ENCODE data around the gene CCDC141. TPM values are rescaled to one million over a fixed set of nuclear protein-coding genes. Genes with fewer than 3 reads are reported as not detected.

Gene CCDC141
- total RNA-seq, 4 donors from 2014 or later = 1.7 to 7.7 (median 3.9) TPM

DNA sequence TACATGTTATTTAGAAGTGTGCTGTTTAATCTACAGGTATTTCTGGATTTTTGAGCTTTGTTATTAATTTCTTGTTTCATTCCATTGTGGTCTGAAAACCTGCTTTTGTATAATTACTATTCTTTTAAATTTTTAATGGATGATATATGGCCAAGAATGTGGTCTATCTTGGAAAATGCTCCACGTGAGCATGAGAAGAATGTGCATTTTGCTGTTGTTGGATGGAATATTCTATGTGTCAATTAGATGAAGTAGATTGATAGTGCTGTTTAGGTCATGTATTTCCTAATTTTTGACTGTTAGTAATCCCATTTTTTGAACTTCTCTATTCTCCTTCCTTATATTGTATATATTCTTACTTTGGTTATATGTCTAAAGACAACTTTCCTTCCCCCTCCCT, 222.8 kb downstream of the CCDC141 start:
- no peak overlapping the region for H3K4me3 ChIP-seq
- peaks cover 0 to 9% (median 0%) of the 10 kb centered on the region in 4 donors for H3K9me3 ChIP-seq
- 53 to 55% methylated on average over 1 of the region's 1 CpG for WGBS, 2 donors
- peaks cover 0 to 22% (median 0%) of the 10 kb centered on the region in 4 donors for H3K4me1 ChIP-seq
- H3K27me3 ChIP-seq = no peaks in the 10 kb centered on the region
- TF ChIP-seq, protein P1, sequence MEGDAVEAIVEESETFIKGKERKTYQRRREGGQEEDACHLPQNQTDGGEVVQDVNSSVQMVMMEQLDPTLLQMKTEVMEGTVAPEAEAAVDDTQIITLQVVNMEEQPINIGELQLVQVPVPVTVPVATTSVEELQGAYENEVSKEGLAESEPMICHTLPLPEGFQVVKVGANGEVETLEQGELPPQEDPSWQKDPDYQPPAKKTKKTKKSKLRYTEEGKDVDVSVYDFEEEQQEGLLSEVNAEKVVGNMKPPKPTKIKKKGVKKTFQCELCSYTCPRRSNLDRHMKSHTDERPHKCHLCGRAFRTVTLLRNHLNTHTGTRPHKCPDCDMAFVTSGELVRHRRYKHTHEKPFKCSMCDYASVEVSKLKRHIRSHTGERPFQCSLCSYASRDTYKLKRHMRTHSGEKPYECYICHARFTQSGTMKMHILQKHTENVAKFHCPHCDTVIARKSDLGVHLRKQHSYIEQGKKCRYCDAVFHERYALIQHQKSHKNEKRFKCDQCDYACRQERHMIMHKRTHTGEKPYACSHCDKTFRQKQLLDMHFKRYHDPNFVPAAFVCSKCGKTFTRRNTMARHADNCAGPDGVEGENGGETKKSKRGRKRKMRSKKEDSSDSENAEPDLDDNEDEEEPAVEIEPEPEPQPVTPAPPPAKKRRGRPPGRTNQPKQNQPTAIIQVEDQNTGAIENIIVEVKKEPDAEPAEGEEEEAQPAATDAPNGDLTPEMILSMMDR (IDR thresholded peaks at IDR 0.05) = no peak
- TF ChIP-seq EP300 (IDR thresholded peaks at IDR 0.05) (no peak), POLR2A (IDR thresholded peaks at IDR 0.05) (no peak)
- DNase-seq (ENCODE audit: low spot score in 2 of 2) = no peak
- H3K27ac ChIP-seq = no peak overlapping the region
- no peaks in the 10 kb centered on the region for H3K36me3 ChIP-seq

DNA sequence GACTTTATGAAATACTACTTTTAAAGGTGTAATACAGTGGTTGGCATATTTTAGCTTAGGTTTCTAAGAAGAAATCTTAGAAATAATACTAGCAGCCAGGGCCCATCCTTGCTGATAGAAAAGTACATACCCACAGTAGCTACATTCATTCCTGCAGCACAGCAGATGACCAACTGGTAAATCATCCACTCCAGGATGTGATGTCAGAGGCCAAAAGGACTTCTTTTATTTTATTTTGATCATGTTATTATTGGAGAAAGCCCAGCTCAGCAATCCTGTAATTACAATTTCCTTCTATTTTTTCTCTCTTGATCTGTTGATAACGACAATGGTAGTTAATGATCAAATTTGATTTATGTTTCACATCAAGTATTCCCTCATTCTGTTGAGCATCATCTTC, 224.8 kb downstream of the CCDC141 start:
- Histone ChIP-seq H3K4me1 (peaks cover 0 to 22% (median 0%) of the 10 kb centered on the region in 4 donors), H3K4me3 (no peak overlapping the region), H3K36me3 (no peaks in the 10 kb centered on the region), H3K27me3 (no peaks in the 10 kb centered on the region), H3K27ac (no peak overlapping the region), H3K9me3 (peaks cover 0 to 9% (median 0%) of the 10 kb centered on the region in 4 donors)
- DNase-seq (ENCODE audit: low spot score in 2 of 2) = no peak
- WGBS, 2 donors = 0 to 50% methylated on average over 1 of the region's 1 CpG
- TF ChIP-seq, protein P1 (IDR thresholded peaks at IDR 0.05) = no peak
- TF ChIP-seq POLR2A (IDR thresholded peaks at IDR 0.05) (no peak), EP300 (IDR thresholded peaks at IDR 0.05) (no peak)

DNA sequence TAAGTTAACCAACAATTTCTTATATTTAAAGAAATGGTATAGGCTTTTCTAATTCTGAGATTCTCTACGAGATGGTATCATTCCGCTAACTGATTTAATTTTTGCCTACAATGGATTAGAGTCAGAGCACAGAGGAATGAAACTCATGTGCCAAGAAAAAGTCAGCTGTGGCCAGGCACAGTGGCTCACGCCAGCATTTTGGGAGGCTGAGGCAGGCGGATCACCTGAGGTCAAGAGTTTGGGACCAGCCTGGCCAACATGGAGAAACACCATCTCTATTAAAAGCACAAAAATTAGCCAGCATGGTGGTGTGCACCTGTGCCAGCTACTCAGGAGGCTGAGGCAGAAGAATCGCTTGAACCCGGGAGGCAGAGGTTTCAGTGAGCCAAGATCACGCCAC, 225.8 kb downstream of the CCDC141 start:
- H3K27me3 ChIP-seq = no peaks in the 10 kb centered on the region
- H3K27ac ChIP-seq = no peak overlapping the region
- peaks cover 0 to 9% (median 0%) of the 10 kb centered on the region in 4 donors for H3K9me3 ChIP-seq
- 87 to 94% methylated on average over 7 of the region's 7 CpGs for WGBS, 2 donors
- TF ChIP-seq, protein P1 (IDR thresholded peaks at IDR 0.05) = no peak
- TF ChIP-seq EP300 (IDR thresholded peaks at IDR 0.05) (no peak), POLR2A (IDR thresholded peaks at IDR 0.05) (no peak)
- DNase-seq (ENCODE audit: low spot score in 2 of 2) = no peak
- peaks cover 0 to 18% (median 0%) of the 10 kb centered on the region in 4 donors for H3K4me1 ChIP-seq
- no peak overlapping the region for H3K4me3 ChIP-seq
- H3K36me3 ChIP-seq = no peaks in the 10 kb centered on the region

DNA sequence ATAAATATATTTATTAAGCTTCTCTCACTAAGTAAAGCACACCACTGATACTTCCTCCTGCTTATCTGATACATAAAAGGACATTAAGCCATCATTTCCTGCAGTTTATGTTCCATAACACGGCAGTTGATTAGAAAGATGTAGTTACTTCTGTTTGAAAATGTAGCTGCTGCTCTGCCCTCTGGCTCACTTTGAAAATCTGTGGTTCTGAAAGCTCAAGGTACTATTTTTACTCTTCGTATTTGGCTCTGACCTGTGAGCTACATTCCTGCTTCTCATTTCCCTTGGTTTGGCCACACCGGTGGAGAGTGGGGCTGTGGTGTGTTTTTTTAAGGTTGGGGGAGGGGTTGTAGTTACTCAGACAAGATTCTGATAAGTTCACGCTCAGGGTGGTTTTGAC, 229.9 kb downstream of the CCDC141 start:
- 45 to 46% methylated on average over 4 of the region's 4 CpGs for WGBS, 2 donors
- no peak overlapping the region for H3K4me3 ChIP-seq
- H3K27ac ChIP-seq = no peak overlapping the region

DNA sequence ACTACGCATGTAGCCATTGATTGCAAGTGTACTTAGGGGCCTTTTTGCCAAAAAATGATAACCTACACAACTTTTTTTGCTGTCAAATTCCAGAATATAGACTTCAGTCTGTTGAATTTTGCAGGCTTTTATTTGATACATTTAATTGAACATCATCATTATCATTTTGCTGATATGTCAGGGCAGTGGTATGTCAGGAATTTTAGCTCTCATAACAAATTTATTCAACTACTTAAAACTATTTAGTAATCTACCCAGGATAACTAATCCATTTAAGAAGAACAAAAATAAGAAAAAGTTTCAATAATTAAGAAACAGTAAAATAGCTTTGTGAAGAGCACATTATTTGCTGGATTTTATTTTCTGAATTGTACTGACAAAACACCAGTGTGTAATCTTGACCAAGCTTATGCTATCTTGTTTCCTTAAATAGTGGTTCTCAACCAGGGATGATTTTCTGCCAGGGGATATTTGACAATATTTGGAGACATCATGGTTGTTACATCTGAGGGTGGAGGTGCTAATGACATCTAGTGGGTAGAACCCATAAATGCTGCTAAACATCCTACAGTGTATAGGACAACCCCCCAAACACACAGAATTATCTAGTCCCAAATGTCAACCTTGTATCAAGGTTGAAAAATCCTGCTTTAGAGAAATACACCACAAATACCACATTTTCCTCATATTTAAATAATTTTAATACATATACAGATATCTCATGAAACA, 230.6 kb downstream of the CCDC141 start:
- no peak overlapping the region for H3K27ac ChIP-seq
- no peaks in the 10 kb centered on the region for H3K36me3 ChIP-seq
- no peak overlapping the region for H3K4me3 ChIP-seq
- no peak for DNase-seq (ENCODE audit: low spot score in 2 of 2)
- no peak for TF ChIP-seq POLR2A (IDR thresholded peaks at IDR 0.05)
- no peak for TF ChIP-seq EP300 (IDR thresholded peaks at IDR 0.05)
- TF ChIP-seq, protein P1 (IDR thresholded peaks at IDR 0.05) = no peak
- H3K9me3 ChIP-seq = no peaks in the 10 kb centered on the region
- 62 to 67% methylated on average over 1 of the region's 1 CpG for WGBS, 2 donors
- H3K27me3 ChIP-seq = no peaks in the 10 kb centered on the region
- H3K4me1 ChIP-seq = no peaks in the 10 kb centered on the region

More for the DNA sequence above, 229.9 kb downstream of the CCDC141 start:
- no peaks in the 10 kb centered on the region for H3K36me3 ChIP-seq
- no peaks in the 10 kb centered on the region for H3K4me1 ChIP-seq
- DNase-seq (ENCODE audit: low spot score in 2 of 2) = no peak
- H3K27me3 ChIP-seq = no peaks in the 10 kb centered on the region
- H3K9me3 ChIP-seq = no peaks in the 10 kb centered on the region
- TF ChIP-seq POLR2A (IDR thresholded peaks at IDR 0.05) = no peak
- TF ChIP-seq, protein P1 (IDR thresholded peaks at IDR 0.05) = no peak
- TF ChIP-seq EP300 (IDR thresholded peaks at IDR 0.05) = no peak
